Tibial artery (tissue), 4 donors: ENCODE data around the gene NPHP4.

Experiments
- DNase-seq, 2 donors: peaks; one replicate each; pipeline ENCODE4 v3.0.0-alpha.2; 2019
- H3K27ac ChIP-seq, 2 donors: fragments of 200-600 bp; sonication (generic) in 1 of 2; 1 replicate in 1 of 2; 2 replicates in 1 of 2; pipeline ENCODE4 v1.5.1; 2018 to 2019; ENCODE audit warnings: mild to moderate bottlenecking in 1 of 2
- H3K27me3 ChIP-seq, 2 donors: fragments of 200-600 bp; sonication (generic) in 1 of 2; one replicate each; pipeline versions ENCODE4 v1.5.1 to v1.6.0; 2016 to 2019
- H3K36me3 ChIP-seq, 3 donors: fragments of 200-600 bp; sonication (generic) in 2 of 3; one replicate each; pipeline ENCODE4 v1.5.1; 2016 to 2019; ENCODE audit warnings: mild to moderate bottlenecking in 2 of 3
- H3K4me1 ChIP-seq, 4 donors: fragments of 200-600 bp; sonication (generic) in 2 of 4; 1 replicate in 3 of 4; 2 replicates in 1 of 4; pipeline ENCODE4 v1.5.1; 2016 to 2019
- H3K4me3 ChIP-seq, 2 donors: fragments of 200-600 bp; sonication (generic) in 1 of 2; 1 replicate in 1 of 2; 2 replicates in 1 of 2; pipeline ENCODE4 v1.5.1; 2018 to 2019; ENCODE audit warnings: mild to moderate bottlenecking in 2 of 2
- H3K9me3 ChIP-seq, 3 donors: fragments of 200-600 bp; sonication (generic) in 1 of 3; one replicate each; pipeline ENCODE4 v1.5.1; 2016 to 2019
- intact Hi-C: fragments of 100-400 bp; cut with DNase I; formaldehyde crosslinking; loops from one replicate; pipeline ENCODE4 v1.15.0; 2023; ENCODE audit warnings: low total_unique reads
- TF ChIP-seq, protein P1 (sequence below), 2 experiments: fragments of 200-600 bp in 1 of 2; fragments of 450-650 bp in 1 of 2; IDR thresholded peaks; one replicate each; pipeline ENCODE4 v1.5.1; 2017 to 2019; ENCODE audit warnings: antibody characterized with exemption in 2 of 2, mild to moderate bottlenecking in 1 of 2, moderate library complexity in 1 of 2

NPHP4 gene

DNA sequence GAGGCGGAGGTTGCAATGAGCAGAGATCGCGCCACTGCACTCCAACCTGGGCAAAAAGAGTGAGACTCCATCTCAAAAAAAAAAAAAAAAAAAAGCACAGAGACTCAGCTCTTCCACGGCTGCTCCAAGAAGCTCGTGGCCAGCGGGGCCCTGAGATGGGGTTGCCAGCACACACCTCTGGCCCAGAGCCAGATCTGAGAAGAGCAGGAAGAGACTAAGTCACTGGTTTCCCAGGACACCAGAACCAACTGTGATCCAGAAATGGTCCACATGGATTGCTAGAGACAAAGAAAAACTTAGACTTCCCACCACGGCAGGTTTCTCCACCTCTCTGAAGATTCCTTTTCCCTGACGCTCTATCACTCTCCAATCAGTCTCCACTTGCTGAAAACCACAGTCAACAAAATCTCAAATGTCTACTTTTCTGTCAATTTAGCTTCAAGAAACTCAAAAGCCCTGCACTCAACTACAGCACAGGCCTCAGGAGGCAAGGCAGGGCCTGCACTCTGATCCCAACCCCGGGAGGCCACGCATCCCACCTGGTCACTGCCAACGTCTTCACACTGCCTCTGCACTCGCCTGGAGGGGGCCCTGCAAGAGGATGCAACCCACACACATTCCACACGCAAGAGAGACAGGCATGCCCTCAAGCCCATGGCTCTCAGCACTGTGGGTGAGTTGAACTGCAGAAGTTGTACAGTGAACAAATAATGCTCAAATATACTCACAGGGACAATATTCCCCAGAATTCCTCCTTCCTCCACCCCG, 79.0 kb downstream of the NPHP4 start:
- intact Hi-C loops: no loop called here
- DNase-seq: peak in 1 of 2 donors; percentile 17
- Histone ChIP-seq H3K27ac (no peak overlapping the region), H3K4me3 (no peak overlapping the region), H3K27me3 (no peaks in the 10 kb centered on the region), H3K4me1 (peaks cover 0 to 7% (median 3%) of the 10 kb centered on the region in 4 donors), H3K36me3 (no peaks in the 10 kb centered on the region), H3K9me3 (no peaks in the 10 kb centered on the region)
- TF ChIP-seq, protein P1, sequence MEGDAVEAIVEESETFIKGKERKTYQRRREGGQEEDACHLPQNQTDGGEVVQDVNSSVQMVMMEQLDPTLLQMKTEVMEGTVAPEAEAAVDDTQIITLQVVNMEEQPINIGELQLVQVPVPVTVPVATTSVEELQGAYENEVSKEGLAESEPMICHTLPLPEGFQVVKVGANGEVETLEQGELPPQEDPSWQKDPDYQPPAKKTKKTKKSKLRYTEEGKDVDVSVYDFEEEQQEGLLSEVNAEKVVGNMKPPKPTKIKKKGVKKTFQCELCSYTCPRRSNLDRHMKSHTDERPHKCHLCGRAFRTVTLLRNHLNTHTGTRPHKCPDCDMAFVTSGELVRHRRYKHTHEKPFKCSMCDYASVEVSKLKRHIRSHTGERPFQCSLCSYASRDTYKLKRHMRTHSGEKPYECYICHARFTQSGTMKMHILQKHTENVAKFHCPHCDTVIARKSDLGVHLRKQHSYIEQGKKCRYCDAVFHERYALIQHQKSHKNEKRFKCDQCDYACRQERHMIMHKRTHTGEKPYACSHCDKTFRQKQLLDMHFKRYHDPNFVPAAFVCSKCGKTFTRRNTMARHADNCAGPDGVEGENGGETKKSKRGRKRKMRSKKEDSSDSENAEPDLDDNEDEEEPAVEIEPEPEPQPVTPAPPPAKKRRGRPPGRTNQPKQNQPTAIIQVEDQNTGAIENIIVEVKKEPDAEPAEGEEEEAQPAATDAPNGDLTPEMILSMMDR (IDR thresholded peaks at IDR 0.05): no peak

- Histone ChIP-seq H3K4me1 (peaks cover 0 to 7% (median 3%) of the 10 kb centered on the region in 4 donors), H3K27ac (no peak overlapping the region), H3K4me3 (no peak overlapping the region), H3K36me3 (peaks cover 0 to 5% (median 5%) of the 10 kb centered on the region in 3 donors), H3K9me3 (no peaks in the 10 kb centered on the region), H3K27me3 (no peaks in the 10 kb centered on the region)
- TF ChIP-seq, protein P1 (IDR thresholded peaks at IDR 0.05): no peak
- intact Hi-C loops: no loop called here
- DNase-seq: peak in 1 of 2 donors; percentile 60
Measured at GRCh38 chr1:5911871-5912271, 80.4 kb downstream of the NPHP4 start.

DNA sequence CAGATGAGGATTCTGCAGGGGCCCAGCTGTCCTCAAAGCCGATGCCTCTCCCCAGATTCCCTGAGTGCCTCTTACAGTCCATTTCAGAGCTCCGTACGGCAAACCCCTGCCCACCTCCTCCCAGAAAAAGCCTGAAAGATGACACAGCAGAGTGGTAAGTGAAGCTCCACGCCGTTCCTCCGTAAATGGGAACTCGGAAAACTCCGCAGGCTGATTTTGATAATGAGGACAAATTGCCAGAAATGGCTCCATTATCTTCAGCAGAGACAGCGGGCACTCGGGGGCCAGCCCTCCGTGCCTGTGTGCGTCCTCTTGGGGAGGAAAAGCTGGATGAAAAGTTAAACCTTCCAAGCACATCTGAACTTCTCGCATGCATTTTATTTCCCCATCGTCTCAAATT, 81.1 kb downstream of the NPHP4 start:
- no peaks in the 10 kb centered on the region for H3K27me3 ChIP-seq
- intact Hi-C loops: no loop called here
- H3K4me3 ChIP-seq: no peak overlapping the region
- H3K36me3 ChIP-seq: peaks cover 0 to 12% (median 11%) of the 10 kb centered on the region in 3 donors
- no peaks in the 10 kb centered on the region for H3K9me3 ChIP-seq
- H3K27ac ChIP-seq: no peak overlapping the region
- DNase-seq: no peak
- peaks cover 0 to 7% (median 3%) of the 10 kb centered on the region in 4 donors for H3K4me1 ChIP-seq
- TF ChIP-seq, protein P1 (IDR thresholded peaks at IDR 0.05): no peak

GRCh38 chr1:5910666-5911065, 81.6 kb downstream of the NPHP4 start:
- Histone ChIP-seq H3K9me3 (no peaks in the 10 kb centered on the region), H3K36me3 (peaks cover 0 to 15% (median 13%) of the 10 kb centered on the region in 3 donors), H3K4me3 (no peak overlapping the region), H3K27me3 (no peaks in the 10 kb centered on the region), H3K4me1 (peaks cover 0 to 4% (median 2%) of the 10 kb centered on the region in 4 donors), H3K27ac (no peak overlapping the region)
- peak in 1 of 2 donors; percentile 35 for DNase-seq
- intact Hi-C loops: no loop called here
- TF ChIP-seq, protein P1 (IDR thresholded peaks at IDR 0.05): no peak

DNA sequence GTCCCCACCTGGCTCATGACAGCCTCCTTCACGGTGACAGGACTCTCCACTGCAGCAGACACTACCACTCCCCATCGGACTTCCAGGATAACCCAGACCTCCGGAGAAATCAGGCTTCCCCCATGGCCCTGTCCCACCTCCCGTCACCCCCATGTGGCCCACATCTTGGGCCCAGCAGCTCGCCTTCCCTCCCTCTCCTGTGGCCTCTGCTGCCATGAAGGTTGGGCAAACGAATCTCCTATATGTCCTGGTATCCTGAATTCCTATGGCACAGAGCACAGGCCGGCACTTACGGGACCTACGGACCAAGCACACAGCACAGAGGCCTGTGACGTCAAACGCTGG, 82.0 kb downstream of the NPHP4 start:
- no peak for DNase-seq
- intact Hi-C loops: no loop called here

More for the DNA sequence above, 82.0 kb downstream of the NPHP4 start:
- Histone ChIP-seq H3K4me3 (no peak overlapping the region), H3K9me3 (no peaks in the 10 kb centered on the region), H3K4me1 (no peaks in the 10 kb centered on the region), H3K27me3 (no peaks in the 10 kb centered on the region), H3K27ac (no peak overlapping the region), H3K36me3 (peaks cover 0 to 19% (median 17%) of the 10 kb centered on the region in 3 donors)
- TF ChIP-seq, protein P1 (IDR thresholded peaks at IDR 0.05): no peak
